ENCODE results near the gene ATP5ME.
A peak's percentile ranks its signal among the peaks of the same experiment; 100 is the strongest.

ATP5ME gene

GRCh38 chr4:692771-693554, 18.9 kb upstream of the ATP5ME start:
- no peak for TF ChIP-seq CTCF (IDR thresholded peaks at IDR 0.05; ENCODE audit: insufficient read depth, low read depth, low read length, missing control alignments)
- no peak for DNase-seq (ENCODE audit: low read depth)

GRCh38 chr4:689723-690122, 15.6 kb upstream of the ATP5ME start:
- H3K4me3 ChIP-seq (ENCODE audit: low read length), result no peak overlapping the region
- TF ChIP-seq CTCF (IDR thresholded peaks at IDR 0.05; ENCODE audit: insufficient read depth, low read depth, low read length, missing control alignments), result no peak
- DNase-seq (ENCODE audit: low read depth), result no peak

More at GRCh38 chr4:692771-693554, 18.9 kb upstream of the ATP5ME start:
- no peak overlapping the region for H3K4me3 ChIP-seq (ENCODE audit: low read length)

- no peak for TF ChIP-seq CTCF (IDR thresholded peaks at IDR 0.05; ENCODE audit: insufficient read depth, low read depth, low read length, missing control alignments)
- no peak within 1 kb of the TSS for H3K4me3 ChIP-seq (ENCODE audit: low read length)
- DNase-seq (ENCODE audit: low read depth), result no peak
Observed at GRCh38 chr4:688854-689681, 15.0 kb upstream of the ATP5ME start, which contains the start of gene SLC49A3. Gene SLC49A3, minus strand, starts transcription at chr4:689151. Its CDS starts 24 bp downstream, at chr4:689127.

- no peak overlapping the region for H3K4me3 ChIP-seq (ENCODE audit: low read length)
- no peak for TF ChIP-seq CTCF (IDR thresholded peaks at IDR 0.05; ENCODE audit: insufficient read depth, low read depth, low read length, missing control alignments)
- peak; percentile 26 for DNase-seq (ENCODE audit: low read depth)
Observed at GRCh38 chr4:687971-688853, 14.1 kb upstream of the ATP5ME start.

- no peak for TF ChIP-seq CTCF (IDR thresholded peaks at IDR 0.05; ENCODE audit: insufficient read depth, low read depth, low read length, missing control alignments)
- DNase-seq (ENCODE audit: low read depth), result peak; percentile 87
- no peak overlapping the region for H3K4me3 ChIP-seq (ENCODE audit: low read length)
Observed at GRCh38 chr4:687048-687970, 13.2 kb upstream of the ATP5ME start.

Measured in epithelial cell of esophagus (primary cell).